SHP77 treated with DMSO at 0.1 percent for 48 hours (cell line): ENCODE results near the gene PEX16.

Experiments
- DNase-seq: peaks from one replicate; lab custom pipeline; 2025; lab: John Stamatoyannopoulos, UW

Gene PEX16

DNA sequence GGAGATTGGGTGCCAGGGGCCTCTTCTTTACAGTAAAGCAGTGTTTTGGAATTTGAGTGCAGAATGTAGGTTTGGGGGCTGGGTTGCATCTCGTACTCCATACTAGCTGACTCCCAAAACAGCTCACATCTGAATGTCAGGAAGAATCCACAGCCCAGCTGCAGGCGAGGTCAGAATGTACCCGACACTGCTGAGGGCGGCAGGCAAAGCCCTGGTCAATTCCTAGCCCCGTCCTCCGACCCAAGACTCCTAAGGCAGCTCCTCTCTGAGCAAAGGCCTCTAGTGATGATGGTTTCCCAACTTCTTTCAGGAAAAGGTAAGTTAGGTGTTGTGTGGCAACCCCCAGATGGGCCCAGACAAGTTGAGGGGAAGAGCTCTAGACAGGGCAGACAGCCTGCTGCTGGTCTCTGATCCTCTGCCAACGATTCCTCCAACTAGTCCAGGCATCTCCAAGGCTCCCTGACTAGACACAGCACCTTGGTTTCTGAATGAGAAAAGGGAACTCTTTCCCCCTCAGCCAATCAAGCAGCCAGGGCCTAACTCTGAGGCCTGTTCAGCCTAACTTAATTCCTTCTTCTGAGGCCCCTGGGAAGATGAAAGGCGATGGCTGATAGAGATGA lies 13.4 kb upstream of the PEX16 start:
- no peak for DNase-seq

DNA sequence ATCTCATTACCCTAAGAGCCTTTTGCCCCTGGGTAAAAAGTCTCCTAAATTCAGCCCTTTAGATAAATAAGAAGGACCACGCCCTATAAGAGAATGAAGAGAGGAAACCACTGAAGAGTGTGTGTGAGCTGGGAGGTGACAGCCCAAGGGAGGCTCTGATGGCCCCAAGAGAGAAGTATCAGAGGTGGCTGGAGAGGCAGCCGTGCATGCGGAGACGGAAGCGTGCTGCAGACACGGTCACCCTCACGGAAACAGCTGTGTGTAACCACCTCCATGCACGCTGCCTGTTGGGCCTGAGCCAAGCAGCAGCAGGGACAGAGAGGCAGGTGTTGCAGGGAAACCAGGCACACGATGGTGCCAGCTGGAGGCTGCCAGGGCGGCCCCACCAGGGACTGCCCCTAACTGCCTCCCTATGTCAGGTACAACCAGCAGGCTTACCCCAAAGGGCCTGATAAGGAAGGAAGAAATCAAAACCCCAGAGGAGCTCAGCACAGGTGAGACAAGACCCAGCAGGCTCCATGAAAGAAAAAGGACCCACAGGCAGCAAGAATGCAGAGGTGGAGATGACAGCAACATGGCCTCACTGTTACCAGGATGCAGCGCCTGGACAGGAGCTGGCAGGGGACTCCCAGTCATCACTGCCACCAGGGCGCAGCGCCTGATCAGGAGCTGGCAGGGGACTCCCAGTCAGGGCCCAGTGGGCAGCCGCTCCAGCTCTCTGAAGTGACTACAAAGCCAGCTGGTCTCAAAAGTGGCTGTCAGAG lies 12.5 kb upstream of the PEX16 start:
- DNase-seq, result peak; percentile 88

DNA sequence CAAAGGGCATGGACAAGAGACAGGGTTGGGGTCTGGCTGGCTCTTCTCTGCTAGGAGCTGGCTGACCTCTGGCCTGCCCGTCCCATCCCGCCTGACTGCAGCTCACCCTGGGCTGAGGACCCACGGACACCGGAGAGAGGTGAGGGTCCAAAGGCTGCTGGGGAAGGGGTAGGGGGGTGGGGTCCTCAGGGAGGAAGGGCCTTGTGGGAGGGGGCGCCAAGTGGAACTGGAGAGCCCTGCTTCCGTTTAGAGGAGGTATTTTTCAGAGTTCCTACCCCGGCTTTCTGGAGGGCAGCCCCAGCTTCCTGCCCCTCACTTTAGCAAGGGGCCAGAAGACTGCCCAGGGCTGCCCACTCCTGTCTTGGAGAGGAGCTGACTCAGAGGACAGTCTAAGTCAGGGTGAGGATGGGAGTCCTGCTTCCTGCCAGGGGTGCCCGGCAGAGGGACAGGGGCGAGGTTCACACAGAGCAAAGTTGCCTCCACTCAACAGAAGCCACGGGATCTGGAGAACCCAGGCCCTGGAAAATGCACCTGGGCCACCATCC lies 11.9 kb upstream of the PEX16 start:
- DNase-seq, result no peak

DNA sequence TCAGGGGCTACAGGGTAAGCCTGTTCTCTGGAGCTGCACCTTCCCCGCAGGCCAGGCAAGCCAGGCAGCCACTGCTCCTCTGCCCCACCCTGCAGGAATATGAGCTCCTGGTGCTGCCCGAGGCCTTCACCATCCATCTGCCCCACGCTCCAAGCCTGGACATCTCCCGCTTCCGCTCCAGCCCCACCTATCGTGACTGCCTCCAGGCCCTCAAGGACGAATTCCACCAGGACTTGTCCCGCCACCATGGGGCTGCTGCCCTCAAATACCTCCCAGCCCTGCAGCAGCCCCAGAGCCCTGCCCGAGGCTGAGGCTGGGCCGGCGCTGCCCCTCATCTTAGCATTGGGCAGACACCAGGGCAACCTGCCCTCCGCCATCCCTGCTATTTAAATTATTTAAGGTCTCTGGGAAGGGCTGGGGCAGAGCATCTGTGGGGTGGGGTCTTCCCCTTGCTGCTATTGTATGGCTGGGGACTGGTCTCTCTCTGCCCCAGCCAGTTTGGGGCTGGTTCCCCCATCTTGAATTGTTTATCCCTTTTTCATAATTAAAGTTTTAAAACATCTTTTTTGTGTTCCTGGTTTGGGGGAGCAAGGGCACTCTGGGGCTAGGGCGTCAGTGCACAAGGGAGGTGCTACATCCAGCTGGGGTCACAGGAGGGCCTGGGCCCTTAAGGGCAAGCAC lies 11.0 kb upstream of the PEX16 start:
- DNase-seq, result no peak

DNA sequence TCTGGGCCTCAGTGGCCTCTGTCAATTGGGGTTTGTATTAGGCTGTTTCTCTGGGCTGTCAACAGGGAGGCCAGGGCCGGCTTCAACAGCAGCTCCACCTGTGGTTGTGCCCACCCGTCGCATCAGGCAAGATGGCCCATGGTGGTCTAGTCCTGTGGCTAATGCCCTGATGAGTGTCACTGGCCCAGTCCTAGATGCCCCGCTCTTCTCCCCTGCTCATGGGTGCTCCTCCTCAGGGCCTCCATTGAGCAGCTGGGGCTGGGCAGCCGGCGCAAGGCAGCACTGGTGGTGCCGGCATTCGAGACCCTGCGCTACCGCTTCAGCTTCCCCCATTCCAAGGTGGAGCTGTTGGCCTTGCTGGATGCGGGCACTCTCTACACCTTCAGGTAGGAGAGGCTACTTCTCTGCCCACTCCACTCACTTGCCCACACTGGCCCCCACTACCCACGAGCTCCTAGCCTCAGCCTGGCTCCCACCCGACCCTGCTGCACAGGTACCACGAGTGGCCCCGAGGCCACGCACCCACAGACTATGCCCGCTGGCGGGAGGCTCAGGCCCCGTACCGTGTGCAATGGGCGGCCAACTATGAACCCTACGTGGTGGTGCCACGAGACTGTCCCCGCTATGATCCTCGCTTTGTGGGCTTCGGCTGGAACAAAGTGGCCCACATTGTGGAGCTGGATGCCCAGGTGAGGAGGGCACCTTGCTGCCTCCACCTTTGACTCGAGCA lies 10.2 kb upstream of the PEX16 start:
- no peak for DNase-seq

DNA sequence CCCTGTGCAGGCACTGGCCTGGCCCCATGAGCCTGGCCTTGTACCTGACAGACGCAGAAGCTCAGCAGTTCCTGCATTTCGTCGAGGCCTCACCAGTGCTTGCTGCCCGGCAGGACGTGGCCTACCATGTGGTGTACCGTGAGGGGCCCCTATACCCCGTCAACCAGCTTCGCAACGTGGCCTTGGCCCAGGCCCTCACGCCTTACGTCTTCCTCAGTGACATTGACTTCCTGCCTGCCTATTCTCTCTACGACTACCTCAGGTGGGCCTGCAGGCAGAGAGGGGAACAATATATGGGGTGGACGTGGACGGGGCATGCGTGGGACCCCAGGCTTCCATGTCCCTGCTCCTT lies 9.6 kb upstream of the PEX16 start:
- no peak for DNase-seq

DNA sequence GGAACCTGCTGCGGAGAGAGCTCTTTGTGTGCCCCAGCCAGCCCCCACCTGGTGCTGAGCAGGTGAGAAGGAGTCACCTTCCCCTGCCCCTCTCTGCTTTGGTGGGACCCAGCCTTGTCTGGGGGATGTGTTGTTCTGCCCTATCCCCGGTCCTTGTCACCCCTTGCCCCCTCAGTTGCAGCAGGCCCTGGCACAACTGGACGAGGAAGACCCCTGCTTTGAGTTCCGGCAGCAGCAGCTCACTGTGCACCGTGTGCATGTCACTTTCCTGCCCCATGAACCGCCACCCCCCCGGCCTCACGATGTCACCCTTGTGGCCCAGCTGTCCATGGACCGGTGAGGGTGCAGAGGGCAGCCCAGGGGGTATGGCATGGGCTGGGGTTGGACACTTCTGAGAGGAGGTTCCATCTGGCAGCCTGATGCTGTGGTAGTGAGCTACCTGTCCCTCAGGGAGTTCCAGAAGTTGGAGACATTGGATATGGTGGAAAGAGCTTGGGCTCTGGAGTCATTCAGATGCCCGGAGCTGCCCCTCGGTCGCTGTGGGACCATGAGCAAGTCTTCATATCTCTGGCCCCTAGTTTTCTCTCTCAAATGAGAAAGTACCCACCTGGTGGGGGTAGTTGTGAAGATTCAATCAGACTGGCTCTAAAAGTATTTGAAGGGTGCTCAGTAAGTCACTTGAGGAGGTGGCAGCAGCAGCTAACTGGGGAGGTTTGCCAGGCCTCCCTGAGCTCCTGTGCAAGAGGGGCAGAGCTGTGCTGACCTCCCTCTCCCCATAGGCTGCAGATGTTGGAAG lies 9.1 kb upstream of the PEX16 start:
- DNase-seq, result no peak

DNA sequence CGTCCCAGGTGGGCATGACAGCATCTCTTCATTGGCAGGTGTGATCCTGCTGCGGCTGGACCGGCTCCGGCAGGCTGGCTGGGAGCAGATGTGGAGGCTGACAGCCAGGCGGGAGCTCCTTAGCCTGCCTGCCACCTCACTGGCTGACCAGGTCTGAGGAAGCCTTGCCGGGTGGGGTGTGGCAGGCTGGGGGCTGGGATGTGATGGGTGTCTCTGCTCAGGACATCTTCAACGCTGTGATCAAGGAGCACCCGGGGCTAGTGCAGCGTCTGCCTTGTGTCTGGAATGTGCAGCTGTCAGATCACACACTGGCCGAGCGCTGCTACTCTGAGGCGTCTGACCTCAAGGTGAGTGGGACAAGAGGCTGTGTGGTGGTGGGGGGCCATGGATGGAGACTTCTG lies 8.3 kb upstream of the PEX16 start:
- no peak for DNase-seq

DNA sequence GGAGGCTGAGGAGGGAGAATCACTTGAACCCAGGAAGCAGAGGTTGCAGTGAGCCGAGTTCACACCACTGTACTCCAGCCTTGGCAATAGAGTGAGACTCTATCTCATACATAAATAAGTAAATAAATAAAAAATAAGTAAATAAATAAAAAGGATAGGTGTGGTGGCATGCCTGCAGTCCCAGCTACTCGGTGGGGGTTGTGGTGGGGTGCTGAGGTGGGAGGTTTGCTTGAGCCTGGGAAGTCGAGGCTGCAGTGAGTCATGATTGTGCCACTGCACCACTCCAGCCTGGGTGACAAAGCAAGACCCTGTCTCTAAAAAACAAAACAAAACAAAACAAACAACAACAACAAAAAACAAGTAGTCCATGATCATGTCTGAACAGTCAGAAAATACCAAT lies 7.9 kb upstream of the PEX16 start:
- no peak for DNase-seq

DNA sequence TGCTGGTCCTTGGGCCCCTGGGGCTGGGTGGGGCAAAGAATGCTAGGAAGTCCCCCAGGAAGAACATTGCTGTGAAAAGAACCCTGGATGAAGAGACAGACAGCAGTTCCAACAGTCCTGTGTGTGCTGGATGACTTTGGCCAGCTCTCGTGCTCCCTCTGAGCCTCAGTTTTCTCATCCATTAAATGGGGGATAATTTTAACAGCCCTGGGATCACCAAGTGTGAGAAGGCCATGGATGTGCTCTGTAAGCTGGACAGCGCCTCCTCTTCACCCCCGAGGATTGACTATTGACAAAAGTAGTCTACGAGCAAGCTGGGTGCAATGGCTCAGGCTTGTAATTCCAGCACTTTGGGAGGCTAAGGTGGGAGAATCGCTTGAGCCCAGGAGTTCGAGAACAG lies 7.2 kb upstream of the PEX16 start:
- DNase-seq, result no peak

DNA sequence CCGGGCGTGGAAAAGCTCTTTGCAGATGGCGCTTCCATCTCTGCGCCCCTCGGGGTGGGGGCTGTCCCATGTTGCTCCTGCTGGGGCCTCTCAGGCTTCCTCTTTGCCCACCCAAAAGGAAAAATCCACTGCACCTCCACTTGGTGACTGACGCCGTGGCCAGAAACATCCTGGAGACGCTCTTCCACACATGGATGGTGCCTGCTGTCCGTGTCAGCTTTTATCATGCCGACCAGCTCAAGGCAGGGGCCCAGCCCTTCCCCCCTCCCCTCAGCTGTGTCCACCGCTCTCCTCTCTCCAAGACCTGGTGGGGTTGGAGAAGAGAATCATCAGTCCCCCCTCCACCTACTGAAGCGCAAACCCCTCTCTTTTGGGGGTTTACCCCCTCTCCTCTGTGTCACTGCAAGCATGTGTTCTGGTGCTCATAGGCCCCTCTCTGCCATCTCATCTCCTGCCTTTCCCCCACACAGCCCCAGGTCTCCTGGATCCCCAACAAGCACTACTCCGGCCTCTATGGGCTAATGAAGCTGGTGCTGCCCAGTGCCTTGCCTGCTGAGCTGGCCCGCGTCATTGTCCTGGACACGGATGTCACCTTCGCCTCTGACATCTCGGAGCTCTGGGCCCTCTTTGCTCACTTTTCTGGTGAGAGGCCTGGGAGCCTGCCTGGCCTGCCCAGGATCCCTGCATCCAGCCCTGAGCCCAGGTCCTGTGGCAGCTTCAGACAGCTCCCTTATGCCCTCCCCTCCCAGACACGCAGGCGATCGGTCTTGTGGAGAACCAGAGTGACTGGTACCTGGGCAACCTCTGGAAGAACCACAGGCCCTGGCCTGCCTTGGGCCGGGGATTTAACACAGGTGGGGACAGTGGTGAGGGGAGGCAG lies 6.6 kb upstream of the PEX16 start:
- no peak for DNase-seq

DNA sequence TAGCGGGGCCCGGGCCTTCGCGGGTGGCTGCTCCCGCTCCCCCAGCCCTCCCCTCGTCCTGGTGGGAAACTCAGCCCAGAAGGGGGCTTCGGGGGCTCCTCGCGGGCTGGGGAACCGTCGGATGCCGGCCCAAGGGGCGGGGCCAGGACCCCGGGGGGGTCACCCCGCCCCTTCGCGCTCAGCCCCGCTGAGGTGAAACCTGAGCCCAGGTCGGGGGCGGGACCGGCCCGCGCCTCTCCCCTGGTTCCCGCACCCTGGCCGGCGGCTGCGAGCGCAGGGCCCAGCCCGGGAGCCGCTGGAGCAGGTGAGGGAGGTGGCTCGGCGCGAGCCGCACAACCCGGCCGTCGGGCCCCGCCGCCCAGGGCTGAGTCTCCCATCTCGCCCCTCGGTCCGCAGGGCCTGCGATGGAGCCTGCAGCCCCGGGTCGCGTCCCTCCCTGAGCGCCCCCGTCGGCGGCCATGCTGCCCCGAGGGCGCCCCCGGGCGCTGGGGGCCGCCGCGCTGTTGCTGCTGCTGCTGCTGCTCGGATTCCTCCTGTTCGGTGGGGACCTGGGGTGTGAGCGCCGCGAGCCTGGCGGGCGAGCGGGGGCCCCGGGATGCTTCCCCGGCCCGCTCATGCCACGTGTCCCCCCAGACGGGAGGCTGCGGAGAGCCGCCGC lies 4.9 kb upstream of the PEX16 start, which contains the start of gene LARGE2:
Gene LARGE2 (plus strand): TSS at position 232 of the 658 bp plus-strand sequence. CDS start 227 bp downstream, at position 459.
- DNase-seq, result no peak

DNA sequence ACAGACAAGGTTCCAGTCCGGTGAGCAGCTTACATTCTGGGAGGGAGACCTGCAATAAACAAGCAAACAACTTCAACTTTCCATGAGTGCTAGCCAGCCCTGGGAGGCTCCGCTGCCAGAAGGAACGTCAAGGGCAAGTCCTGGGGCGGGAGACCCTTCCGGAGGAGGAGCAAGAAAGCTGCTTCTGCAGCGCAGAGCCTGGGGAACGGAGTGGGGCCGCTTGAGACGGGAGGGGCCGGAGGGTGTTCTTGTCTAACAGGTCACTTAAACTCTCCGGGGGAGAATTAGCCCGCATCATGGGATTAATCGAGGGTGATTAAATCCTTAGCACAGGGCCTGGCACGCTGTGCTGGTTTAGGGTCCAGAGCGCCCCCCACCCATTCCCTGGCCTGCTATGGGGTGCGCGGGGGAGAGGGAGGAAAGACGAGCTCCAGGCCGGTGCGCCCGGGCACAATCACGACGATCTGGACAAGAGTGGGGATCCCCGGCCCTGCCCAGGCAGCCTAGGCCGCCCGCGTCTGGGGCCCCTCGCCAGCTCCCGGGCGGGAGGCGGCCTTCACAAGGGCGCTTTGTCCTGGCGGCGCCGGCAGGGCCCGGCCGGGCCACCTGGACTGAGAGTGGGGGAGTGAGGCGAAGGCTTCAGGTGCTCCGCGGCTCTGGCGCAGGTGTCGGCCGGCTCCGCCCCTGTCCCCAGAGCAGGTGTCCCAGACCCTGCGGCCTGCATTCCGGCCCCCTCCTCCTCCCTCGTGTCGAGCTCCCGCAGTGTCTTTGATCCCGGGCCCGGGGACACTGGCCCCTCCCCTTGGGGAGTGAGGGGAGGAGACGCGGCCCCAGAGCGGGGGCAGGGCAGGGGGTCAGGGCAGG lies 4.1 kb upstream of the PEX16 start:
- no peak for DNase-seq

DNA sequence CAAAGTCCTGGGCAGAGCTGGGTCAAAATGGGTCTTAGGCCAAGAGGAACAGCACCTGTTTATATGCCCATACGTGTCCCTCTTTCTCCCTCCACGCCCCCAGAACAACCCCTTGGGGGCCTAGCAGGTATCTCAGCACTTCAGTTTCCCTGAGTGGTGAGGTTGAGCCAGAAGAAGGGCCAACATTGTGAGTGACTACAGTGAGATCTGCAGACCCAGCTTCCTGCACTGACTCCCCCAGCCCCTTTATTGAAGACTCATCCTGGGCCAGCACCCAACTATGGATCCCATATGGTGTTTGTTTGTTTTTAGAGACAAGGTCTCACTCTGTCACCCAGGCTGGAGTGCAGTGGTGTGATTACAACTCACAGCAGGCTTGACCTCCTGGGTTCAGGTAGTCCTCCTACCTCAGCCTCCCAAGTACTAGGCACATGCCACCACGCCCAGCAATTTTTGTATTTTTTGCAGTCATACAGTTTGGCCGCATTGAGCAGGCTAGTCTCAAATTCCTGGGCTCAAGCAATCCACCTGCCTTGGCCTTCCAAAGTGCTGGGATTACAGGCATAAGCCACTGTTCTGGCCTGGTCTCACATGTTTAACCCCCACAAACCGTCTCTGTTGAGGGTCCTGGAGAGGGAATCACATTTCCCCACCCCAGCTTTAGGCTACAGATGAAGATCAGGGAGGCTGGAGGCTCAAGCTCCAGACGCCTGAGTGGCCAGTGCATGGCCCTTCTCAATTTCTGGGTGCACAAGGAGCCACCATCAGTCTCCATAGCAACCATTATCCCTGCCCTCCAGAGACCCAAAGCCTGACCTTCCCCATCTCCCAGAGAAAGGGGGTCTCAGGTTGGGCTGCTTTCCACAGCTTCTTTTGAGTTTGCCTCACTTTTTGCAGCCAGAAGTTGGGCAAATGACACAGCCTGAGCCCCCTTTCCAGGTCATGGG lies 3.1 kb upstream of the PEX16 start:
- DNase-seq, result no peak

DNA sequence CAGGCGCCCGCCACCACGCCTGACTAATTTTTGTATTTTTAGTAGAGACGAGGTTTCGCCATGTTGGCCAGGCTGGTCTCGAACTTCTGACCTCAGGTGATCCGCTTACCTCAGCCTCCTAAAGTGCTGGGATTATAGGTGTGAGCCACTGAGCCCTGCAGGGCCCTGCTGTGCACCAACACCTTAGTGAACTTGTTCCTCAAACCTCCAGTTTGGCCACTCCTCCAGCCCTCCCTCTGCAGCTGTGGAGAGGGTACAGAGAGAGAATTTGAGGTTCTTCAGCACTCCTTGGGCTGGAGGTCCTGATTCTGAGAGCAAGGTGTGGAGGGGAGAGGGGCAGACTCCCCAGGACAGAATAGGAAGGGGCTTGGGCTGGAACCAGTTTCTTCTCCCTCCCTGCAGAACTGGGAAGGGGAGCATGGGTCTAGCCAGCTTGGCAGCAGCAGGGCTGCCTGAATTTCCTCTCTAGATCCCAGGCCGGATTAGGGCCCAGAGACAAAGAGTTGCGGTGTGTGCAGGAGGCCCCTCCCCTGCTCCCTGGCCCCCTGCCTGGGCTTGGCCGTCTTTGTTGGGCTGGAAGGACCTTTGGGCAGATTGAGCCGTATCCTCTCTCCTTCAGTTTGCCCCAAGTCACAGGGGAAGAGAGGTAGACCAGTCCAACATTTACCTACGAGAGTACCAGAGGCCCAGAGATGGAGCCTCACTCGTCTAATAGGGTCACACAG lies 2.3 kb upstream of the PEX16 start:
- DNase-seq, result no peak

DNA sequence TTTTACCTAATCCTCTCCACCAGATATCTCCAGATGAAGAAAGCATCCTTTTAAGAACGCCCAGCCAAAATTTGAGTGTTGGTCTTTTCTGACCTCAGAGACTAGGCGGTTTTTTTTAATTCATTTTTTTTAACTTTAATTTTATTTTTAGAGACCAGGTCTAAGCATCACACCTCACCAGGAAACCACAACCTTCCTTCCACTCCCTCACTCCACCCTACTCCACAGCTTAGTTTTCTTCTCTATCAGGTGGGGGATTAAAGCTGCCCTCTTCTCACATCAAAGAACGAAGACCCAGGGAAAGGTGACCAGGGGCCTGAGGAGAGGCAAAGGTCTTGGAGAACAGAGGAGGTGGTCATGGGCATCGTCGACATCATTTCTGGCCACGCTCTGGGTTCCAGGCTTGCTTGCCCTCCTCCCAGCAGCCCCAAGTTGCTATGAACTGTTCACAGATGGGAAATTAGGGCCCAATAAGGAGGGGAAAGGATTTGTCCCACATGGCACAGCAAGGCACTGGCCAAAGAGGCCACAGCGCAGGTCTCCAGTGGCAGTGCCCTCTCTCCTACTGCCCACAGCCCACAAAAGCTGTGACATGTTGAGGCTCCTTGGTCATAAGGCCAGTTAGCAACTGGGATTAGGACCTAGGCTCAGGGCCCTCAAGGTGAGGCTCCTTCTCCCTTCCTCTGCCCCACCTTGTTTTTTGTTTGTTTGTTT lies 1.4 kb upstream of the PEX16 start:
- DNase-seq, result no peak
